ENCODE results near the gene PIGW. TPM values are rescaled to one million over a fixed set of nuclear protein-coding genes. Genes with fewer than 3 reads are reported as not detected.

Gene PIGW
- total and polyA plus RNA-seq, 10 of the 15 experiments (the other 5 are each of a cell fraction or from before 2014, with no cell fraction given): 6.0 to 31.5 (median 13.8) TPM

DNA sequence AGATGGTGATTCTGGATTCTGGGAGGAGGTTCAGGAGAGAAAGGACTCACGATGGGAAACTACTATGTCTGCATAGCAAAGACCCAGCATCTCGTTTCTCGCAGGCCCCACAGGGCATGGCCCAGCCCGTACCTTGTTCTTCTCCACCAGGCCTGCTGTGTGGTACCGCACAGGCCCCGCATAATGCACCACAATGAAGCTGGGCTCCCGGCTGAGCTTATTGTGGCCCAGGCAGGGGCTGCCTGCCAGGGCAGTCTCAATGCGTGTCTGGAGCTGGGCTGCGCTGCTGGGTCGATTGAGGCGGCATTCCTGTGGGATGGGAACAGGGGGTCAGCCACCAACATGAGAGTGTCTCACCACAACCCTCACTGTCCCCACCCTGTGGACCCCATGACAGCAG is 28.0 kb upstream of the PIGW start:
- no peak for ATAC-seq
- WGBS (ENCODE audit: insufficient coverage, insufficient replicate concordance, low lambda C conversion rate, missing lambda C conversion rate): 94% methylated on average over 11 of the region's 11 CpGs
- ChIA-PET RAD21 (ENCODE audit: unreplicated experiment) (no interaction called here), SMC1A (ENCODE audit: uncharacterized antibody, unreplicated experiment) (no interaction called here), POLR2A (no interaction called here), CTCF (no interaction called here)
- no peak overlapping the region for H3K9ac ChIP-seq (ENCODE audit: control insufficient read depth, insufficient read depth, low read length)
- no peak for DNase-seq (ENCODE audit: low read depth, low spot score)
- H3K27ac ChIP-seq (ENCODE audit: control insufficient read depth, insufficient read depth): no peak overlapping the region
- H3K79me2 ChIP-seq (ENCODE audit: control insufficient read depth, insufficient read depth, low read length): no peaks in the 10 kb centered on the region
- in situ Hi-C loops (cut with MboI) (no loop called here), intact Hi-C loops (cut with micrococcal nuclease; ENCODE audit: unreplicated experiment) (no loop called here)
- H4K20me1 ChIP-seq (ENCODE audit: control insufficient read depth, insufficient read depth): no peaks in the 10 kb centered on the region
- no peaks in the 10 kb centered on the region for H3K27me3 ChIP-seq (replicated peaks in 1 of 2; ENCODE audit: control insufficient read depth in 2 of 2, insufficient read depth in 2 of 2, low read length in 1 of 2)
- TF ChIP-seq, protein P1, sequence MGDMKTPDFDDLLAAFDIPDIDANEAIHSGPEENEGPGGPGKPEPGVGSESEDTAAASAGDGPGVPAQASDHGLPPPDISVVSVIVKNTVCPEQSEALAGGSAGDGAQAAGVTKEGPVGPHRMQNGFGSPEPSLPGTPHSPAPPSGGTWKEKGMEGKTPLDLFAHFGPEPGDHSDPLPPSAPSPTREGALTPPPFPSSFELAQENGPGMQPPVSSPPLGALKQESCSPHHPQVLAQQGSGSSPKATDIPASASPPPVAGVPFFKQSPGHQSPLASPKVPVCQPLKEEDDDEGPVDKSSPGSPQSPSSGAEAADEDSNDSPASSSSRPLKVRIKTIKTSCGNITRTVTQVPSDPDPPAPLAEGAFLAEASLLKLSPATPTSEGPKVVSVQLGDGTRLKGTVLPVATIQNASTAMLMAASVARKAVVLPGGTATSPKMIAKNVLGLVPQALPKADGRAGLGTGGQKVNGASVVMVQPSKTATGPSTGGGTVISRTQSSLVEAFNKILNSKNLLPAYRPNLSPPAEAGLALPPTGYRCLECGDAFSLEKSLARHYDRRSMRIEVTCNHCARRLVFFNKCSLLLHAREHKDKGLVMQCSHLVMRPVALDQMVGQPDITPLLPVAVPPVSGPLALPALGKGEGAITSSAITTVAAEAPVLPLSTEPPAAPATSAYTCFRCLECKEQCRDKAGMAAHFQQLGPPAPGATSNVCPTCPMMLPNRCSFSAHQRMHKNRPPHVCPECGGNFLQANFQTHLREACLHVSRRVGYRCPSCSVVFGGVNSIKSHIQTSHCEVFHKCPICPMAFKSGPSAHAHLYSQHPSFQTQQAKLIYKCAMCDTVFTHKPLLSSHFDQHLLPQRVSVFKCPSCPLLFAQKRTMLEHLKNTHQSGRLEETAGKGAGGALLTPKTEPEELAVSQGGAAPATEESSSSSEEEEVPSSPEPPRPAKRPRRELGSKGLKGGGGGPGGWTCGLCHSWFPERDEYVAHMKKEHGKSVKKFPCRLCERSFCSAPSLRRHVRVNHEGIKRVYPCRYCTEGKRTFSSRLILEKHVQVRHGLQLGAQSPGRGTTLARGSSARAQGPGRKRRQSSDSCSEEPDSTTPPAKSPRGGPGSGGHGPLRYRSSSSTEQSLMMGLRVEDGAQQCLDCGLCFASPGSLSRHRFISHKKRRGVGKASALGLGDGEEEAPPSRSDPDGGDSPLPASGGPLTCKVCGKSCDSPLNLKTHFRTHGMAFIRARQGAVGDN (IDR thresholded peaks at IDR 0.05): no peak
- TF ChIP-seq EZH2 (IDR thresholded peaks at IDR 0.05; ENCODE audit: borderline replicate concordance, control insufficient read depth, low read depth, low read length) (no peak), GABPA (IDR thresholded peaks at IDR 0.05; ENCODE audit: low read depth) (no peak), CBX3 (IDR thresholded peaks at IDR 0.05; ENCODE audit: borderline replicate concordance, low read depth) (no peak), MTA3 (IDR thresholded peaks at IDR 0.05; ENCODE audit: borderline replicate concordance, low read length) (no peak), NFYB (IDR thresholded peaks at IDR 0.05; ENCODE audit: insufficient read depth, low read depth, low read length) (no peak), IRF4 (IDR thresholded peaks at IDR 0.05; ENCODE audit: low read depth, low read length) (no peak), PML (IDR thresholded peaks at IDR 0.05; ENCODE audit: low read length) (no peak), JUND (IDR thresholded peaks at IDR 0.05; ENCODE audit: low read depth, low read length) (no peak)
- TF ChIP-seq, protein P2, sequence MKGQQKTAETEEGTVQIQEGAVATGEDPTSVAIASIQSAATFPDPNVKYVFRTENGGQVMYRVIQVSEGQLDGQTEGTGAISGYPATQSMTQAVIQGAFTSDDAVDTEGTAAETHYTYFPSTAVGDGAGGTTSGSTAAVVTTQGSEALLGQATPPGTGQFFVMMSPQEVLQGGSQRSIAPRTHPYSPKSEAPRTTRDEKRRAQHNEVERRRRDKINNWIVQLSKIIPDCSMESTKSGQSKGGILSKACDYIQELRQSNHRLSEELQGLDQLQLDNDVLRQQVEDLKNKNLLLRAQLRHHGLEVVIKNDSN (IDR thresholded peaks at IDR 0.05; ENCODE audit: borderline replicate concordance, extremely low read length, insufficient read depth, low read depth, low read length): no peak
- TF ChIP-seq, protein P3, sequence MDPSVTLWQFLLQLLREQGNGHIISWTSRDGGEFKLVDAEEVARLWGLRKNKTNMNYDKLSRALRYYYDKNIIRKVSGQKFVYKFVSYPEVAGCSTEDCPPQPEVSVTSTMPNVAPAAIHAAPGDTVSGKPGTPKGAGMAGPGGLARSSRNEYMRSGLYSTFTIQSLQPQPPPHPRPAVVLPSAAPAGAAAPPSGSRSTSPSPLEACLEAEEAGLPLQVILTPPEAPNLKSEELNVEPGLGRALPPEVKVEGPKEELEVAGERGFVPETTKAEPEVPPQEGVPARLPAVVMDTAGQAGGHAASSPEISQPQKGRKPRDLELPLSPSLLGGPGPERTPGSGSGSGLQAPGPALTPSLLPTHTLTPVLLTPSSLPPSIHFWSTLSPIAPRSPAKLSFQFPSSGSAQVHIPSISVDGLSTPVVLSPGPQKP (IDR thresholded peaks at IDR 0.05; ENCODE audit: low read depth, low read length): no peak
- TF ChIP-seq, protein P4, sequence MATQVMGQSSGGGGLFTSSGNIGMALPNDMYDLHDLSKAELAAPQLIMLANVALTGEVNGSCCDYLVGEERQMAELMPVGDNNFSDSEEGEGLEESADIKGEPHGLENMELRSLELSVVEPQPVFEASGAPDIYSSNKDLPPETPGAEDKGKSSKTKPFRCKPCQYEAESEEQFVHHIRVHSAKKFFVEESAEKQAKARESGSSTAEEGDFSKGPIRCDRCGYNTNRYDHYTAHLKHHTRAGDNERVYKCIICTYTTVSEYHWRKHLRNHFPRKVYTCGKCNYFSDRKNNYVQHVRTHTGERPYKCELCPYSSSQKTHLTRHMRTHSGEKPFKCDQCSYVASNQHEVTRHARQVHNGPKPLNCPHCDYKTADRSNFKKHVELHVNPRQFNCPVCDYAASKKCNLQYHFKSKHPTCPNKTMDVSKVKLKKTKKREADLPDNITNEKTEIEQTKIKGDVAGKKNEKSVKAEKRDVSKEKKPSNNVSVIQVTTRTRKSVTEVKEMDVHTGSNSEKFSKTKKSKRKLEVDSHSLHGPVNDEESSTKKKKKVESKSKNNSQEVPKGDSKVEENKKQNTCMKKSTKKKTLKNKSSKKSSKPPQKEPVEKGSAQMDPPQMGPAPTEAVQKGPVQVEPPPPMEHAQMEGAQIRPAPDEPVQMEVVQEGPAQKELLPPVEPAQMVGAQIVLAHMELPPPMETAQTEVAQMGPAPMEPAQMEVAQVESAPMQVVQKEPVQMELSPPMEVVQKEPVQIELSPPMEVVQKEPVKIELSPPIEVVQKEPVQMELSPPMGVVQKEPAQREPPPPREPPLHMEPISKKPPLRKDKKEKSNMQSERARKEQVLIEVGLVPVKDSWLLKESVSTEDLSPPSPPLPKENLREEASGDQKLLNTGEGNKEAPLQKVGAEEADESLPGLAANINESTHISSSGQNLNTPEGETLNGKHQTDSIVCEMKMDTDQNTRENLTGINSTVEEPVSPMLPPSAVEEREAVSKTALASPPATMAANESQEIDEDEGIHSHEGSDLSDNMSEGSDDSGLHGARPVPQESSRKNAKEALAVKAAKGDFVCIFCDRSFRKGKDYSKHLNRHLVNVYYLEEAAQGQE (IDR thresholded peaks at IDR 0.05; ENCODE audit: low read depth, low read length): no peak
- no peaks in the 10 kb centered on the region for H3K4me1 ChIP-seq (ENCODE audit: control insufficient read depth, insufficient read depth, low read length)
- no peak overlapping the region for H2AFZ ChIP-seq (ENCODE audit: control insufficient read depth, low read depth, low read length)
- no TSS peak for BruUV-seq (replicated peaks)
- H3K4me2 ChIP-seq (ENCODE audit: control insufficient read depth, insufficient read depth): no peak overlapping the region
- H3K9me3 ChIP-seq (replicated peaks; ENCODE audit: control insufficient read depth, insufficient read depth, low read length): no peaks in the 10 kb centered on the region
- no peak overlapping the region for H3K4me3 ChIP-seq
- no peak for FAIRE-seq
- H3K36me3 ChIP-seq (ENCODE audit: control insufficient read depth in 2 of 2, insufficient read depth in 2 of 2, low read length in 1 of 2): peaks cover 17 to 21% of the 10 kb centered on the region in 2 experiments
